Stomach (tissue), 9 donors: ENCODE data around the gene RNH1. TPM values are rescaled to one million over a fixed set of nuclear protein-coding genes. Genes with fewer than 3 reads are reported as not detected.

ENCODE experiments used
- DNase-seq, 2 donors: peaks; one replicate each; pipeline versions ENCODE4 v3.0.0 to v3.0.0-alpha.2; 2013 to 2019
- H3K27ac ChIP-seq, 5 donors: fragments of 200-600 bp in 4 of 5; sonication (generic) in 4 of 5; one replicate each; pipeline ENCODE4 v1.5.1; 2013 to 2019; ENCODE audit warnings: mild to moderate bottlenecking in 1 of 5, moderate library complexity in 1 of 5
- H3K27me3 ChIP-seq, 3 donors: fragments of 200-600 bp; sonication (generic); one replicate each; pipeline ENCODE4 v1.5.1; 2017 to 2019; ENCODE audit warnings: mixed run types in 1 of 3
- H3K36me3 ChIP-seq, 4 donors: fragments of 200-600 bp; sonication (generic); 1 replicate in 3 of 4; 2 replicates in 1 of 4; pipeline ENCODE4 v1.5.1; 2016 to 2019
- H3K4me1 ChIP-seq, 4 donors: fragments of 200-600 bp; sonication (generic); one replicate each; pipeline ENCODE4 v1.5.1; 2016 to 2019
- H3K4me3 ChIP-seq, 4 donors: fragments of 200-600 bp; sonication (generic) in 3 of 4; one replicate each; pipeline ENCODE4 v1.5.1; 2016 to 2019; ENCODE audit warnings: mild to moderate bottlenecking in 1 of 4
- H3K9me3 ChIP-seq, 4 donors: fragments of 200-600 bp; sonication (generic); one replicate each; pipeline ENCODE4 v1.5.1; 2016 to 2019
- CTCF ChIP-seq, 7 experiments: fragments of 450-650 bp in 4 of 7; fragments of 200-600 bp in 3 of 7; sonication (generic) in 3 of 7; IDR thresholded peaks; one replicate each; pipeline ENCODE4 v1.5.1; 2016 to 2019; ENCODE audit warnings: antibody characterized with exemption in 7 of 7, control low read depth in 2 of 7, mild to moderate bottlenecking in 1 of 7
- EP300 ChIP-seq: sonication (generic); formaldehyde crosslinking; IDR thresholded peaks from one replicate; pipeline ENCODE4 v1.6.1; 2017; ENCODE audit warnings: antibody characterized with exemption
- POLR2A ChIP-seq, 4 donors: fragments of 450-650 bp; IDR thresholded peaks; one replicate each; pipeline ENCODE4 v1.6.1; 2016; ENCODE audit warnings: antibody characterized with exemption in 4 of 4, control low read depth in 2 of 4, mild to moderate bottlenecking in 1 of 4, moderate library complexity in 1 of 4
- POLR2AphosphoS5 ChIP-seq, 3 donors: sonication (generic); formaldehyde crosslinking; IDR thresholded peaks; one replicate each; pipeline ENCODE4 v1.6.1; 2016; ENCODE audit warnings: antibody characterized with exemption in 3 of 3
- WGBS, 5 donors: extraction: QIAGEN DNeasy Blood & Tissue Kit in 3 of 5; methylation state at CpG; one replicate each; pipeline versions ENCODE4 v1.1.5 to v1.1.7; 2013 to 2018; 5-methylcytosine and 5-hydroxymethylcytosine counted together
- intact Hi-C: fragments of 100-400 bp; cut with DNase I; formaldehyde crosslinking; loops from one replicate; pipeline ENCODE4 v1.15.1; 2023; ENCODE audit warnings: low total_unique reads
- polyA plus RNA-seq, 3 donors: library from polyadenylated mRNA; stranded (reverse); fragments of 200-250 nt; gene quantifications; one replicate each; pipeline ENCODE4 v1.2.3, GENCODE V29; 2013
- total RNA-seq, 5 donors: library from RNA; depleted of rRNA; stranded (reverse); fragments of >200 nt; gene quantifications; one replicate each; pipeline versions ENCODE4 v1.1.0 to v1.2.3, GENCODE V29; 2014 to 2016
- donor health status: healthy with polysubstance abuse.
- donor health status: Bipolar disorder and iron deficiency.
- donor health status: healthy.

The RNH1 gene
- total and polyA plus RNA-seq, 8 donors: 61.3 to 260 (median 134) TPM

GRCh38 chr11:476416-476815, 30.6 kb downstream of the RNH1 start:
- intact Hi-C loops: no loop called here
- WGBS, 5 donors: 94 to 98% (median 95%) methylated on average over 5 to 15 of the region's 15 CpGs
- no peaks in the 10 kb centered on the region for H3K27me3 ChIP-seq
- no peak overlapping the region for H3K4me3 ChIP-seq
- peaks cover 0 to 19% (median 10%) of the 10 kb centered on the region in 4 donors for H3K36me3 ChIP-seq
- no peaks in the 10 kb centered on the region for H3K9me3 ChIP-seq
- no peak for DNase-seq
- TF ChIP-seq POLR2AphosphoS5 (IDR thresholded peaks at IDR 0.05): no peak
- TF ChIP-seq POLR2A (IDR thresholded peaks at IDR 0.05): no peak
- no peak for TF ChIP-seq CTCF (IDR thresholded peaks at IDR 0.05)
- no peak for TF ChIP-seq EP300
- no peak overlapping the region for H3K27ac ChIP-seq
- H3K4me1 ChIP-seq: no peaks in the 10 kb centered on the region

- intact Hi-C loops: no loop called here
- 93 to 97% (median 96%) methylated on average over 6 to 9 of the region's 9 CpGs for WGBS, 5 donors
- H3K4me1 ChIP-seq: peaks cover 0 to under 1% (median 0%) of the 10 kb centered on the region in 4 donors
- no peaks in the 10 kb centered on the region for H3K9me3 ChIP-seq
- no peak overlapping the region for H3K4me3 ChIP-seq
- H3K27me3 ChIP-seq: no peaks in the 10 kb centered on the region
- H3K36me3 ChIP-seq: peaks cover 0 to 16% (median 10%) of the 10 kb centered on the region in 4 donors
- no peak for DNase-seq
- TF ChIP-seq POLR2AphosphoS5 (IDR thresholded peaks at IDR 0.05): no peak
- no peak for TF ChIP-seq POLR2A (IDR thresholded peaks at IDR 0.05)
- TF ChIP-seq EP300: no peak
- no peak for TF ChIP-seq CTCF (IDR thresholded peaks at IDR 0.05)
- H3K27ac ChIP-seq: no peak overlapping the region
Measured at GRCh38 chr11:475941-476340, 31.1 kb downstream of the RNH1 start.

GRCh38 chr11:474914-475506, 32.0 kb downstream of the RNH1 start:
- no peaks in the 10 kb centered on the region for H3K27me3 ChIP-seq
- no peak overlapping the region for H3K4me3 ChIP-seq
- no peak for DNase-seq
- intact Hi-C loops: no loop called here
- peaks cover 6 to 10% (median 7%) of the 10 kb centered on the region in 4 donors for H3K4me1 ChIP-seq
- H3K27ac ChIP-seq: no peak overlapping the region
- TF ChIP-seq POLR2AphosphoS5 (IDR thresholded peaks at IDR 0.05) (no peak), CTCF (IDR thresholded peaks at IDR 0.05) (no peak), EP300 (no peak), POLR2A (IDR thresholded peaks at IDR 0.05) (no peak)
- peaks cover 0 to 12% (median 8%) of the 10 kb centered on the region in 4 donors for H3K36me3 ChIP-seq
- WGBS, 5 donors: 91 to 98% (median 96%) methylated on average over 48 of the region's 48 CpGs
- H3K9me3 ChIP-seq: no peaks in the 10 kb centered on the region

- no peak for DNase-seq
- peaks cover 13 to 18% (median 14%) of the 10 kb centered on the region in 4 donors for H3K4me1 ChIP-seq
- no peaks in the 10 kb centered on the region for H3K9me3 ChIP-seq
- H3K36me3 ChIP-seq: peaks cover 0 to 4% (median 2%) of the 10 kb centered on the region in 4 donors
- no peaks in the 10 kb centered on the region for H3K27me3 ChIP-seq
- H3K4me3 ChIP-seq: no peak overlapping the region
- no peak overlapping the region for H3K27ac ChIP-seq
- TF ChIP-seq POLR2A (IDR thresholded peaks at IDR 0.05) (no peak), CTCF (IDR thresholded peaks at IDR 0.05) (no peak), POLR2AphosphoS5 (IDR thresholded peaks at IDR 0.05) (no peak), EP300 (no peak)
- 89 to 94% (median 90%) methylated on average over 17 to 22 of the region's 22 CpGs for WGBS, 5 donors
- intact Hi-C loops: no loop called here
Measured at GRCh38 chr11:473962-474785, 32.9 kb downstream of the RNH1 start.
